ENCODE data around the gene KISS1. TPM values are rescaled to one million over a fixed set of nuclear protein-coding genes. Genes with fewer than 3 reads are reported as not detected.
"Not testable (repeated sequence)": the region's sequence is repeated elsewhere in the genome, so short reads cannot be mapped to it uniquely, and the experiment has no call there.

KISS1 gene
- 0.38 and 1.2 TPM in 2 replicates for total RNA-seq

GRCh38 chr1:204196068-204196795 lies at the start of gene KISS1:
KISS1 (minus strand) TSS chr1:204196491; CDS start chr1:204192876, 3,615 bp downstream.
- no peak for DNase-seq (ENCODE audit: low read depth in 2 of 2)

DNA sequence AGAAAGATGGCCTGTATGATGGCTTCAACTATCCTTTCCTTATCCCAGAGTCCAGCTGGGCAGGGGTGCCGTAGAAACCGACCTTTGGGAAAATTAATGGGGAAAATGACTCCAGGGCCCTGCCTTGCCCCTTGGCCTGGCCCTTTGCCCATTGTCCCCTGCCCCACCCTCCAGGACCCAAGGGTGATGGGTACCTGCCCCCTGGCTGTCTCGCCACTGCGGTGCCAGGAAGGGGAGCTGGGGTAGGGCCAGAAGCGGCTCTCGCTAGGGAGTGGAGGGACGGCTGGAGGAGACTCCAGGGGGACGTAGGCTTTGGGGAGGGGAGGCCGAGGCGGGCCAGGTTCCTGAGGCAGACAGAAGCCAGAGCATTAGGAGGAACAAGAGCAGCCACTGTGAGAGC lies 46.6 kb upstream of the KISS1 start:
- no peak for DNase-seq (ENCODE audit: low read depth in 2 of 2)

DNA sequence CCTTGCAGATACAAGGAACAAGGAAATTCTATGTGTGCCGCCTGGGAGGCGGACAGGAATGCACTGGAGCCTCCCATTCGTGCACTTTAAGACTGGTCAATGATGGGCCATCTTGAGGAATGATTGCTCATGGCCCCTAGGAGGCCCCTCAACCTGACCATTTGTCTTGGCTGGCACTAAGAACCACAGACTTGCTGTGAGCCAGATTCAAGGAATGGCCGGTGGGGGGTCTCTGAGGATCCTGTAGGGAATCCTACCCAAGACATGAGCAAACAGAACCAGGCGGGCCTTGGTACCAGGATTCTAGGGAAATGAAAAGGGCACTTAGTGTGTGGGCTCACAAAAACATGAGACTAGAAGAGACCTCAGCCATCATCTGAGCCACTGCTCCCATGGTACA lies 45.6 kb upstream of the KISS1 start:
- DNase-seq (ENCODE audit: low read depth in 2 of 2): no peak

DNA sequence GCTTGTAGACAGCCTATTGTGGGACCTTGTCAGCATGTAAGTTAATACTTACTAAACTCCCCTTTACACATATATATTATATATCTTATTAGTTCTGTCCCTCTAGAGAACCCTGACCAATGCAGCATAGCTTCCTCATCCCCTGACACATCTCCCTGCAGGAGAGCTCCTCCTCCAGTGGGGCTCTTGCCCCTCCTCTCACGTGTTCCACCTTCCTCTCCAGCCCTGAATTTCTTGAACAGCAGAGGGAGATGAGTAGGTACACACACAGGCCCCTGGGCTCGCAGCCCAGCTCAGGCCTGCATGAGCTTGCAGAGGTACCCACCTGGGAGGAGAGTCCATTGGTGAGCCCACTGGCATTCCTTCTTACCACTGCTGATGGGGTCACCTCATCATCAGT lies 44.8 kb upstream of the KISS1 start:
- no peak for DNase-seq (ENCODE audit: low read depth in 2 of 2)

GRCh38 chr1:204240233-204240632 lies 43.9 kb upstream of the KISS1 start:
- DNase-seq (ENCODE audit: low read depth in 2 of 2): peak in 1 of 2 donors; percentile 25

DNA sequence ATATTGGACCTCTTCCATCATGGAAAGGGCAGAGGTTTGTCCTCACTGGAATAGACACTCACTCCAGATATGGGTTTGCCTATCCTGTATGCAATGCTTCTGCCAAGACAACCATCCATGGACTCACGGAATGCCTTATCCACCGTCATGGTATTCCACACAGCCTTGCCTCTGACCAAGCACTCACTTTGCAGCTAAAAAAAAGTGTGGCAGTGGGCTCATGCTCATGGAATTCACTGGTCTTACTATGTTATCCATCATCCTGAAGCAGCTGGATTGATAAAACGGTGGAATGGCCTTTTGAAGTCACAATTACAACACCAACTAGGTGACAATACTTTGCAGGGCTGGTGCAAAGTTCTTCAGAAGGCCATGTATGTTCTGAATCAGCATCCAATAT lies 43.1 kb upstream of the KISS1 start:
- not testable (repeated sequence) for DNase-seq (ENCODE audit: low read depth in 2 of 2)

DNA sequence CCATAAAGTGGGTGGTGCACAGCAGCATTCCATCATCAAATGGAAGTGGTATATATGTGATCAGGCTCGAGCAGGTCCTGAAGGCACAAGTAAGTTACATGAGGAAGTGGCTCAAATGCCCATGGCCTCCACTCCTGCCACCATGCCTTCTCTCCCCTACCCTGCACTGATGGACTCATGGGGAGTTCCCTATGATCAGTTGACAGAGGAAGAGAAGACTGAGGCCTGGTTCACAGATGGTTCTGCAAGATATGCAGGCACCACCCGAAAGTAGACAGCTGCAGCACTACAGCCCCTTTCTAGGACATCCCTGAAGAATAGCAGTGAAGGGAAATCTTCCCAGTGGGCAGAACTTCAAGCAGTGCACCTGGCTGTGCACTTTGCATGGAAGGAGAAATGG lies 42.2 kb upstream of the KISS1 start:
- DNase-seq (ENCODE audit: low read depth in 2 of 2): not testable (repeated sequence)

- DNase-seq (ENCODE audit: low read depth in 2 of 2): not testable (repeated sequence)
Observed at GRCh38 chr1:204237515-204237914, 41.2 kb upstream of the KISS1 start.

GRCh38 chr1:204232526-204232925 lies 36.2 kb upstream of the KISS1 start:
- DNase-seq (ENCODE audit: low read depth in 2 of 2): no peak

- DNase-seq (ENCODE audit: low read depth in 2 of 2): no peak
Observed at GRCh38 chr1:204230211-204230610, 33.9 kb upstream of the KISS1 start.

DNA sequence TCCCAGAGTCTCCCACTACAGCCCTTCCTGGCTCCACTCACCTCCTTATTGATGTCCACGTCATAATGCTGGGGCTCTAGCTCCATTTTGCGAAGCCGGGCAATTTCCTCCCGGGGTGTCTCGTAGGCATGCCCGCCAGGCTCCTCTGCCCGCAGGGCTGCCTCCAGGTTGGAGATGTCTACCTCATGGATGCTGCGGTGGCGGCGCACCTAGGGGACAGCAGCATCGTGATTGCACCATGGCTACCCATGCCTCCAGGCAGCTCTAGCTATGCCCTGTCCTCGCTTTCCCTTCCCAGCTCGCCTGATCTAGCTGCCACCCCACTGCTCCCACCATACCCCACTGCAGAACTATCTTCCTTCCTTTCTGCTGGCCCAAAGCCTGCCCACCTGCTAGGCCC lies 32.6 kb upstream of the KISS1 start:
- DNase-seq (ENCODE audit: low read depth in 2 of 2): no peak

DNA sequence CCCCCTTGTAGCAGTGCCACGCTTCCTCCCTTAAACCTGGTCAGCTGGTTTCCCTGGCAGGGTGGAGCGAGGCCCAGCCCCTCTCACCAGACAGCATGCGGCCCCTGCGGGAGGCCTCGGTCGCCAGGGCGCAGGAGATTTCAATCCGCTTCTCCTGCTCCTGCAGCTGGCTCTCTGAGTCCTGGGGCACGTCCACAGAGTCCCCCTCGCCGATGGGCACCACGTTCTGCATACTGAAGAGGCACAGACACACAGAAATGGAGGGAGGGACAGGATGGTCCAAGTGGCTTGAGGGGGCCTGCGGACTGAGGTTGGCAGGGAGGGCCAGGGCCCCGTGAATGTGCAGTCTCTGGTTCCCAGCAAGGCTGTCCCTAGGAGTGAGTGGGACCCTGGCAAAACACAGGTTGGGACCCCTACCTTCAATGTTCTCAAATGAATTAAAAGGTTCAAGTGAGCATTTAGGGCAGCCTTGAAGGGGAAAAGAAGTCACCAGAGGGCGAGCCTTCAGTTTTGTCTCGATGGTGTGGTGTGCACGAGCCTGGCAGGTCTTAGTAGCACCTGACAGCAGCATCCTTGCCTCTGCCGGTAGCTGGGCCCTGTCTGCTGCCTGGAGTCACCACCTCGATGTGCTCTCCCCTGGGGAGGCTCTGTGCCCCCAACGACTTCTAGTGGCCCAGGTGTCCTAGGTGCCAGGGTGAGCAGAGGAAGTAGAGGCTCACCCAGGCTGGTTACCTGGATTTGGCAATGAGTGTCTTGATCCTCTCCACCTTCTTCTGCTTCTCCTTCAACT lies 31.9 kb upstream of the KISS1 start:
- DNase-seq (ENCODE audit: low read depth in 2 of 2): no peak

DNA sequence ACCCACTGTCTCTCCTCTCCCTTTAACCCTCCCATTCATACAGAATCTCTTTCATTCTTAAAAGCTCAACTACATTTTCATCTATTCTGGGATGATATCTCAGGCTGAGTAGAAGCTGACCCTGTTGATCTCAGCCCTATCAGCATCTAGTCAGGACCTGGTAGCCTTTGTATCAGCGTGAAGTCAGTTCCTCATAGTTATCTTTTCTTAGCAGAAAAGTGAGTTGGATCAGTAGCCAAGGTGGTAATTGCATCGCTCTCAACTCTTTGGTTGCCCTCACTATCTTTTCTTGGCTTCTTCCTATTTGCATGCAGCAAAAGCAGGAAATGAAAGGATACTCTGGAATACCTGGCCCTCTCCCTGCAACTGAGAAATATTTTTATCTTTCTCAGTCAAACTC lies 31.1 kb upstream of the KISS1 start:
- no peak for DNase-seq (ENCODE audit: low read depth in 2 of 2)

DNA sequence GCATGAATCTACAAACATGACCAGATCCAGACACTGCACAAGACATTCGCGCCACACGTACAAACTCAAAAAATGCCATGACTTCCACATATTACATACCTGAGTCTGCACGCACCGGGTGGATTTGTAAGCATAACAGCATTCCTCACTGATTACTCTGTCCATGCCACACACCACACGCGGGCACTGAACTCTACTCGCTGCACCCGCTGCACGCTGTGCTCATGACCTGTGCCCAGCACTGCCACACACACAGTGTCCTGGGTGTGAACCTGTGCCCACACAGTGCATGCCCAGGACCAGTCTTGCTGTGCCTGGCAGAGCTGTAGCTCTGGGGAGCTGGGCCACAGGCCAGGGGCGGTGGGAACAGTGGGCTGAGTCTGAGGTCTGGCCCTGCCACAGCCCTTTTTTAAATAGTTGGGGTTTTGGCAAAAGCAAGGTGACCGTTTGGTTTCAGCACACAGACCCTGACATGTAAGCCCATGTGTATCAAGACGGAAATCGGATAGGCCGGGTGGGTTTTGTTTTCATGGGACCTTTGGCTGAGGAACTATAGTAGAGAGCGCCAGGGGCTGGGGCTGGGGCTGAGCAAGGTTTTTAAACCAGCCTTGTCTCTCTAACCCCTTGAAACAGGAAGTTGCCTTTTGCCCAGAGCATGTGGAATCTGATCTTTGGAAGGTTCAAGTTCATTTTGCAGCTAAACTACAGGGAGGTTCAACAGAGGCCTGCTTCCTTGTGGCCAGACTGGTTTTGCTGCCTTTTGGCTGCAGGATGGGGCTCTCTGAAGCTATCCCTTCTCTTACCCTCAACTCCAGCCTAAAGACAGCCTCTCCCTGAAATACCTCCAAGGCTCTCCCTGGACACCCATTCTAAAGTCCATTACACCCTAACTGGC lies 29.8 kb upstream of the KISS1 start:
- DNase-seq (ENCODE audit: low read depth in 2 of 2): no peak

GRCh38 chr1:204224655-204225054 lies 28.4 kb upstream of the KISS1 start:
- no peak for DNase-seq (ENCODE audit: low read depth in 2 of 2)

DNA sequence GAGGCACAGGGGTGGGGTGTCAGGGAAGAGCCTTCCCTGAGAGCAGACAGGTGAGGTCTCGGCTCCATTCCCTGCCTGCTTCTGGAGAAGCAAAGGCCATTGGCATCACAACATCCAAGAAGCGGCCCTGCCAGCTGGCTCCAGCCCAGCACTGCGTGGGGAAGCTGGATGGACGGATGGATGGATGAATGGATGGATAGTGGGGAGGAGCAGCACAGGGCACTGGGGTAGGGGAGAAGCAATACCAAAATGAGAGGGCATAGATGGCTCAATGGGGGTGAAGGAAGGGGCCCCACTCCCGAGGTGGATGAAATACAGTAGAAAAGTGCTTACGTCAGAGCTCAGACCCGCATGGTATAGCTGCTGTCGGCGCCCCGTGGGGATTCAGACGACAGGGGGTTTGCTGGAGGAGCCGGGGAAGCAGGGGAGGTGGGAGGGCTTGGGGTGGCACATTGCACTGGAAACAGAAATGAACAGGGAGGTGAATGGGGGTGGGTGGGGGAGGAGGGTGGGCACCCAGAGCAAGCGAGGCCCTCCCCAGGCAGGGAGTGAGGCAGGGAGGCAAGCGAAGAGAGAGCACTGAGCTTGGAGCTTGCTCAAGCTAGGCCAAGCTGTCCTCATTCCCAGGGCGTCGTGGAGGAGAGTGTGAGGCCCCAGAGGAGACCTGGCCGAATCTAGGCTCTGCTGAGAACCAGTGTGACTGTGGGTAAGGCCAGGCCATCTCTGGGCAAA lies 27.0 kb upstream of the KISS1 start:
- DNase-seq (ENCODE audit: low read depth in 2 of 2): no peak

GRCh38 chr1:204222764-204223055 lies 26.4 kb upstream of the KISS1 start:
- DNase-seq (ENCODE audit: low read depth in 2 of 2): no peak

GRCh38 chr1:204222006-204222763 lies 25.9 kb upstream of the KISS1 start:
- DNase-seq (ENCODE audit: low read depth in 2 of 2): no peak

GRCh38 chr1:204221271-204221670 lies 25.0 kb upstream of the KISS1 start:
- no peak for DNase-seq (ENCODE audit: low read depth in 2 of 2)

GRCh38 chr1:204219971-204220616 lies 23.8 kb upstream of the KISS1 start:
- no peak for DNase-seq (ENCODE audit: low read depth in 2 of 2)
